ENCODE data around the gene FAM50A. TPM values are rescaled to one million over a fixed set of nuclear protein-coding genes. Genes with fewer than 3 reads are reported as not detected.

Gene FAM50A
- total RNA-seq, 1 experiment from 2014 or later: 53.8 TPM

GRCh38 chrX:154413142-154413541, 30.8 kb upstream of the FAM50A start:
- ATAC-seq: no peak
- no peak overlapping the region for H3K4me3 ChIP-seq (ENCODE audit: low read length)
- intact Hi-C loops (cut with micrococcal nuclease): no loop called here
- ChIA-PET POLR2A (ENCODE audit: unreplicated experiment) (interaction anchor here (0.6 kb wide), 1 partner anchor 283 kb away, joined by 4 read pairs; no protein-coding TSS in a partner anchor), CTCF (no interaction called here)
- H3F3A ChIP-seq (ENCODE audit: low read length, unreplicated experiment): no peaks in the 10 kb centered on the region
- DNase-seq: no peak
- H3K4me1 ChIP-seq (ENCODE audit: insufficient read depth, low read length): peaks cover 26% of the 10 kb centered on the region
- H3K79me2 ChIP-seq (ENCODE audit: low read length): peaks cover 22% of the 10 kb centered on the region
- H3K36me3 ChIP-seq (ENCODE audit: low read depth, low read length): no peaks in the 10 kb centered on the region
- no peak overlapping the region for H3K9ac ChIP-seq (ENCODE audit: low read length)
- no peaks in the 10 kb centered on the region for H4K20me1 ChIP-seq (ENCODE audit: low read length)
- no peak for TF ChIP-seq EZH2phosphoT487 (IDR thresholded peaks at IDR 0.05; ENCODE audit: borderline replicate concordance, low read length)
- TF ChIP-seq CTCF (conservative IDR thresholded peaks at IDR 0.05; ENCODE audit: low read depth, low read length): no peak; the same call in 1 of the 2 replicates
- TF ChIP-seq EZH2 (IDR thresholded peaks at IDR 0.05; ENCODE audit: low read length, unreplicated experiment): no peak
- peak overlapping the region; percentile 94; the same call in 1 of the 2 replicates for H3K4me2 ChIP-seq (ENCODE audit: low read length)
- H3K9me3 ChIP-seq (ENCODE audit: low read length): no peaks in the 10 kb centered on the region
- H2AFZ ChIP-seq (ENCODE audit: low read length): no peak overlapping the region
- BruUV-seq (replicated peaks): no TSS peak
- H3K27ac ChIP-seq (ENCODE audit: low read length): no peak overlapping the region
- no peaks in the 10 kb centered on the region for H3K9me2 ChIP-seq (replicated peaks; ENCODE audit: low read length)
- no peaks in the 10 kb centered on the region for H3K27me3 ChIP-seq (ENCODE audit: low read length)

- no peaks in the 10 kb centered on the region for H3K27me3 ChIP-seq (ENCODE audit: low read length)
- ChIA-PET CTCF (no interaction called here), POLR2A (ENCODE audit: unreplicated experiment) (no interaction called here)
- no peak overlapping the region for H3K4me2 ChIP-seq (ENCODE audit: low read length)
- DNase-seq (no peak), ATAC-seq (no peak)
- no peaks in the 10 kb centered on the region for H3K79me2 ChIP-seq (ENCODE audit: low read length)
- H4K20me1 ChIP-seq (ENCODE audit: low read length): no peaks in the 10 kb centered on the region
- H3K27ac ChIP-seq (ENCODE audit: low read length): no peak overlapping the region
- H2AFZ ChIP-seq (ENCODE audit: low read length): no peak overlapping the region
- no peak for TF ChIP-seq CTCF (conservative IDR thresholded peaks at IDR 0.05; ENCODE audit: low read depth, low read length)
- TF ChIP-seq EZH2phosphoT487 (IDR thresholded peaks at IDR 0.05; ENCODE audit: borderline replicate concordance, low read length): no peak
- no peak for TF ChIP-seq EZH2 (IDR thresholded peaks at IDR 0.05; ENCODE audit: low read length, unreplicated experiment)
- H3K9me2 ChIP-seq (replicated peaks; ENCODE audit: low read length): no peaks in the 10 kb centered on the region
- intact Hi-C loops (cut with micrococcal nuclease): no loop called here
- BruUV-seq (replicated peaks): no TSS peak
- no peaks in the 10 kb centered on the region for H3F3A ChIP-seq (ENCODE audit: low read length, unreplicated experiment)
- no peaks in the 10 kb centered on the region for H3K9me3 ChIP-seq (ENCODE audit: low read length)
- H3K36me3 ChIP-seq (ENCODE audit: low read depth, low read length): no peaks in the 10 kb centered on the region
- H3K9ac ChIP-seq (ENCODE audit: low read length): no peak overlapping the region
- H3K4me1 ChIP-seq (ENCODE audit: insufficient read depth, low read length): peaks cover 9% of the 10 kb centered on the region
- H3K4me3 ChIP-seq (ENCODE audit: low read length): no peak overlapping the region
These were observed 26.8 kb upstream of the FAM50A start for GRCh38 chrX:154417157-154417556.

DNA sequence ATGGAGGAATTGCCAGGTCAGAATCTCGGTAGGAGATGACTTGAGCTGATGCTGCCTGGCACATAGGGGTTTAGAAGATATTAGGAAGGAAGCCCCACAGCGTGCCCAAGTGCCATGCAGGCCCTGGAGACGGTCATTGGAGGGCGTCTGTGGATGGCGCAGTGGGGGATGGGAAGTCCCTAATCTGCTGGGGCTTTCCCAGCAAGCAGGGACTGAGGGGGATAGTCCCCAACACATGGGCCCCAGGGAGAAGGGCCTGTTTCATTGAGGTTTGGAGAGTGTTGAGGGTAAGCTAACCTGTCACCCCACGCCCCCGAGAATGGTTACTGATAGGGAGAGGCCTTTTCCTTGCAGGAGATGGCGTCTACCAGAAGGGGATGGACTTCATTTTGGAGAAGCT, 24.8 kb upstream of the FAM50A start:
- Histone ChIP-seq H3K9me2 (replicated peaks; ENCODE audit: low read length) (no peaks in the 10 kb centered on the region), H3K36me3 (ENCODE audit: low read depth, low read length) (no peaks in the 10 kb centered on the region), H3K79me2 (ENCODE audit: low read length) (no peaks in the 10 kb centered on the region), H3K9ac (ENCODE audit: low read length) (no peak overlapping the region), H3K4me2 (ENCODE audit: low read length) (no peak overlapping the region), H4K20me1 (ENCODE audit: low read length) (no peaks in the 10 kb centered on the region), H3K4me1 (ENCODE audit: insufficient read depth, low read length) (no peaks in the 10 kb centered on the region), H3K4me3 (ENCODE audit: low read length) (no peak overlapping the region), H3K27ac (ENCODE audit: low read length) (no peak overlapping the region), H3K27me3 (ENCODE audit: low read length) (no peaks in the 10 kb centered on the region), H3K9me3 (ENCODE audit: low read length) (no peaks in the 10 kb centered on the region), H2AFZ (ENCODE audit: low read length) (no peak overlapping the region), H3F3A (ENCODE audit: low read length, unreplicated experiment) (no peaks in the 10 kb centered on the region)
- no TSS peak for BruUV-seq (replicated peaks)
- no peak for DNase-seq
- TF ChIP-seq CTCF (conservative IDR thresholded peaks at IDR 0.05; ENCODE audit: low read depth, low read length): no peak
- TF ChIP-seq EZH2phosphoT487 (IDR thresholded peaks at IDR 0.05; ENCODE audit: borderline replicate concordance, low read length): no peak
- no peak for TF ChIP-seq EZH2 (IDR thresholded peaks at IDR 0.05; ENCODE audit: low read length, unreplicated experiment)
- ChIA-PET CTCF (no interaction called here), POLR2A (ENCODE audit: unreplicated experiment) (interaction anchor here (0.6 kb wide), 1 partner anchor 55 kb away, joined by 5 read pairs; no protein-coding TSS in a partner anchor)
- no peak for ATAC-seq
- intact Hi-C loops (cut with micrococcal nuclease): no loop called here

Data from PC-3 (cell line).